OCI-LY1 (cell line): ENCODE data around the gene PCBP3.

Experiments used
- EZH2 ChIP-seq: fragments of 200-600 bp; sonication (generic), shearing (Covaris generic); IDR thresholded peaks from 2 replicates; pipeline ENCODE4 v1.8.0; 2017; ENCODE audit warnings: borderline replicate concordance, mixed run types, mild to moderate bottlenecking, antibody characterized with exemption, low read length, moderate library complexity, mixed read lengths
- TF ChIP-seq, protein P1 (sequence below): fragments of 200-600 bp; sonication (generic), shearing (Covaris generic); IDR thresholded peaks from 2 replicates; pipeline ENCODE4 v1.5.1; 2017; ENCODE audit warnings: mild to moderate bottlenecking, antibody characterized with exemption, low read length, moderate library complexity, mixed read lengths

DNA sequence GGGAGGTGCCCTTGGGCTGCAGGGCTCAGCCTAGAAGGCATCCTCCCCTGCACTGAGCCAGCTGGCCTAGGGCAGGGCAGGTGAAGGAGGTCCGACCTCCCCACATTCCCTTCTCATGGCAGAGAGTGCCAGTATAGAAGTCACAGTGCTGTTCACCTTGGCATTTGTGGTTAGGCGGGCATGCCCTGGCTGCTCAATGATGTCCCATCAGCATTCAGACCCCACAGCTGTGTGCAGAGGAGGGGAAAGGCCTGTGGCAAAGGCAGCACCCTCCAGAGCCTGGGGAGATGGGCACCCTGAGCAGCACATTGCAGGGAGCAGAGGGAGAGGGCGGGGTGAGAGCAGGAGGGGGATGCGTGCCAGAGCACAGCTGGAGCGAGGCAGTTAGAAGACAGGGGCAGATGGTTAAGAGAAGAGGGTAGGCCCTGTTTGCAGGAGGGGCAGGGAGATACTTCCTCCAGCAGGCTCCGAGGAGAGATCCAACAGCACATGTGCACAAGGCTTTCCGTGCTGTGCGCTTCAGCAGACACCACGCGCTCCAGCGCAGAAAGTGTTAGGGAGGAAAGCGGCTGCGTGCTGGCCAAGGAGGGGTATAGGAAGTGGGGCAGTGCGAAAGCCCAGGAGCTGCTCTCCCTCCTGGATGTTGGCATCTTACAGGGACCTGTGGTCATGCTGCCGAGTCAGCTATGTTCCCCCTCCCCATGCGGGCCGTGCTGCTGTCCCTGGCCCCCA, 294.4 kb downstream of the PCBP3 start:
- TF ChIP-seq, protein P1, sequence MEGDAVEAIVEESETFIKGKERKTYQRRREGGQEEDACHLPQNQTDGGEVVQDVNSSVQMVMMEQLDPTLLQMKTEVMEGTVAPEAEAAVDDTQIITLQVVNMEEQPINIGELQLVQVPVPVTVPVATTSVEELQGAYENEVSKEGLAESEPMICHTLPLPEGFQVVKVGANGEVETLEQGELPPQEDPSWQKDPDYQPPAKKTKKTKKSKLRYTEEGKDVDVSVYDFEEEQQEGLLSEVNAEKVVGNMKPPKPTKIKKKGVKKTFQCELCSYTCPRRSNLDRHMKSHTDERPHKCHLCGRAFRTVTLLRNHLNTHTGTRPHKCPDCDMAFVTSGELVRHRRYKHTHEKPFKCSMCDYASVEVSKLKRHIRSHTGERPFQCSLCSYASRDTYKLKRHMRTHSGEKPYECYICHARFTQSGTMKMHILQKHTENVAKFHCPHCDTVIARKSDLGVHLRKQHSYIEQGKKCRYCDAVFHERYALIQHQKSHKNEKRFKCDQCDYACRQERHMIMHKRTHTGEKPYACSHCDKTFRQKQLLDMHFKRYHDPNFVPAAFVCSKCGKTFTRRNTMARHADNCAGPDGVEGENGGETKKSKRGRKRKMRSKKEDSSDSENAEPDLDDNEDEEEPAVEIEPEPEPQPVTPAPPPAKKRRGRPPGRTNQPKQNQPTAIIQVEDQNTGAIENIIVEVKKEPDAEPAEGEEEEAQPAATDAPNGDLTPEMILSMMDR, result no peak
- TF ChIP-seq EZH2, result no peak
